CD4-positive, alpha-beta T cell treated with Interleukin-15 for 1 hour (primary cell): ENCODE data around the gene SLC23A1.
"Not testable (repeated sequence)": the region's sequence is repeated elsewhere in the genome, so short reads cannot be mapped to it uniquely, and the experiment has no call there.

ENCODE experiments used
- DNase-seq: peaks from one replicate; pipeline ENCODE4 v3.0.0-alpha.2; 2020

The SLC23A1 gene

GRCh38 chr5:139388198-139388821 is 5.2 kb upstream of the SLC23A1 start:
- DNase-seq, result peak; percentile 66

GRCh38 chr5:139387611-139388197 is 4.6 kb upstream of the SLC23A1 start:
- DNase-seq, result no peak

- not testable (repeated sequence) for DNase-seq
These were observed 3.9 kb upstream of the SLC23A1 start for GRCh38 chr5:139386956-139387355.

GRCh38 chr5:139386050-139386438 is 2.9 kb upstream of the SLC23A1 start:
- no peak for DNase-seq

- DNase-seq, result no peak
These were observed 2.3 kb upstream of the SLC23A1 start for GRCh38 chr5:139385061-139386049.

- no peak for DNase-seq
These were observed 1.5 kb upstream of the SLC23A1 start for GRCh38 chr5:139384591-139385051.

- DNase-seq, result no peak
These were observed 995 bp upstream of the SLC23A1 start for GRCh38 chr5:139383993-139384590.

GRCh38 chr5:139382807-139383206 is 290 bp downstream of the SLC23A1 start:
- no peak for DNase-seq

- DNase-seq, result no peak
These were observed 998 bp downstream of the SLC23A1 start for GRCh38 chr5:139381837-139382761.

GRCh38 chr5:139379626-139380449 is 3.3 kb downstream of the SLC23A1 start:
- DNase-seq, result no peak

- no peak for DNase-seq
These were observed 4.1 kb downstream of the SLC23A1 start for GRCh38 chr5:139378941-139379361.

- no peak for DNase-seq
These were observed 4.8 kb downstream of the SLC23A1 start for GRCh38 chr5:139378101-139378825.

- no peak for DNase-seq
These were observed 5.9 kb downstream of the SLC23A1 start for GRCh38 chr5:139377226-139377625.

- no peak for DNase-seq
These were observed 6.7 kb downstream of the SLC23A1 start for GRCh38 chr5:139376364-139376763.

GRCh38 chr5:139374909-139375308 is 8.2 kb downstream of the SLC23A1 start:
- DNase-seq, result no peak

- no peak for DNase-seq
These were observed 11.3 kb downstream of the SLC23A1 start for GRCh38 chr5:139371482-139372435.

GRCh38 chr5:139369181-139369580 is 13.9 kb downstream of the SLC23A1 start:
- no peak for DNase-seq

- no peak for DNase-seq
These were observed 14.5 kb downstream of the SLC23A1 start for GRCh38 chr5:139368613-139369012.

- no peak for DNase-seq
These were observed 18.6 kb downstream of the SLC23A1 start for GRCh38 chr5:139364466-139364865.
